Thyroid gland (tissue), 4 donors: ENCODE measurements around the gene CNRIP1.

Experiments
- POLR2A ChIP-seq, 2 donors: fragments of 450-650 bp; IDR thresholded peaks; one replicate each; pipeline ENCODE4 v1.6.1; 2017; ENCODE audit warnings: antibody characterized with exemption in 2 of 2, mild to moderate bottlenecking in 2 of 2, moderate library complexity in 1 of 2
- TF ChIP-seq, protein P1 (sequence below), 6 experiments: fragments of 200-600 bp in 3 of 6; fragments of 450-650 bp in 3 of 6; sonication (generic) in 3 of 6; IDR thresholded peaks; one replicate each; pipeline ENCODE4 v1.5.1; 2016 to 2019; ENCODE audit warnings: antibody characterized with exemption in 6 of 6, mild to moderate bottlenecking in 2 of 6, inconsistent platforms in 1 of 6, moderate library complexity in 1 of 6

DNA sequence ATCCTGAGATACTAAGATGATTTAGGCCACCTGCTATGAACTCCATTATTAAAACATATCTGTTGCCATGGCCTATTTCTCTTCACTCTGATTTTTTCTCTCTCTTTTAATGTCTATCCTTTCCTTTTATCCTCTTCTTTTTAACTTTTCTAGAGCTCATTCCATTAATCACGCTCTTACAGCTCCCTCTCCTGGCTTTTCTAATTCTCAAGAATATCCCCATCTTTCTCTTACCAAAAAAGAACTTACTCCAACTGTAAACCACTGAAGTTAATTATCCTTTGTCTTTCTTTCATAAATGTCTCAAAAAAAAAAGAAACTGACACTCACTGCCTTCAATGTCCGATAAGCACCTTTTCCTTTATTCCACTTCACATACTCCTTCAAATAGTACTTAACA, 75.3 kb downstream of the CNRIP1 start:
- TF ChIP-seq, protein P1, sequence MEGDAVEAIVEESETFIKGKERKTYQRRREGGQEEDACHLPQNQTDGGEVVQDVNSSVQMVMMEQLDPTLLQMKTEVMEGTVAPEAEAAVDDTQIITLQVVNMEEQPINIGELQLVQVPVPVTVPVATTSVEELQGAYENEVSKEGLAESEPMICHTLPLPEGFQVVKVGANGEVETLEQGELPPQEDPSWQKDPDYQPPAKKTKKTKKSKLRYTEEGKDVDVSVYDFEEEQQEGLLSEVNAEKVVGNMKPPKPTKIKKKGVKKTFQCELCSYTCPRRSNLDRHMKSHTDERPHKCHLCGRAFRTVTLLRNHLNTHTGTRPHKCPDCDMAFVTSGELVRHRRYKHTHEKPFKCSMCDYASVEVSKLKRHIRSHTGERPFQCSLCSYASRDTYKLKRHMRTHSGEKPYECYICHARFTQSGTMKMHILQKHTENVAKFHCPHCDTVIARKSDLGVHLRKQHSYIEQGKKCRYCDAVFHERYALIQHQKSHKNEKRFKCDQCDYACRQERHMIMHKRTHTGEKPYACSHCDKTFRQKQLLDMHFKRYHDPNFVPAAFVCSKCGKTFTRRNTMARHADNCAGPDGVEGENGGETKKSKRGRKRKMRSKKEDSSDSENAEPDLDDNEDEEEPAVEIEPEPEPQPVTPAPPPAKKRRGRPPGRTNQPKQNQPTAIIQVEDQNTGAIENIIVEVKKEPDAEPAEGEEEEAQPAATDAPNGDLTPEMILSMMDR (IDR thresholded peaks at IDR 0.05): peak in 2 of 6 experiments; percentile 7 to 23
- TF ChIP-seq POLR2A (IDR thresholded peaks at IDR 0.05): no peak
